ENCODE results near the gene SERPIND1.

DNA sequence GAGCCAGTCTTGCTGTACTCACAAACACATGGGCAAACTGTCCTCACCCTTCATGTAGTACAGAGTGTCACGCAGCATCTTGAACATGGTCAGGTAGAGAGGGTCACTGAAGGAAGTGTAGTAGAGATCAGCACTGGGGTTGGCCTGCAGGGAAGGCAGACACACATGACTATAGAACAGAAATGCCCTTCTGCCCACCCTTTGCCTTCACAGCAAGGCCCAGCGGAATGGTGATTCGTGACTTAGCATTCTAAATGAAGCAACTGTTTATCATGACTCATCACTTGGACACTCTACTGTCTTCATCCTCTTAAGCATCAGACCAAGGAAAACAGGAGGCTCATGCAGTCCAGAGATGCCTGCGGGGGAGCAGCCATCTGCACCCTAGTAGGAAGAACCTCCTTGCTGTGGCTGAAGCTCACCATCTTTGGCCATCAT is 33.4 kb downstream of the SERPIND1 start:
- TF ChIP-seq, protein P1, sequence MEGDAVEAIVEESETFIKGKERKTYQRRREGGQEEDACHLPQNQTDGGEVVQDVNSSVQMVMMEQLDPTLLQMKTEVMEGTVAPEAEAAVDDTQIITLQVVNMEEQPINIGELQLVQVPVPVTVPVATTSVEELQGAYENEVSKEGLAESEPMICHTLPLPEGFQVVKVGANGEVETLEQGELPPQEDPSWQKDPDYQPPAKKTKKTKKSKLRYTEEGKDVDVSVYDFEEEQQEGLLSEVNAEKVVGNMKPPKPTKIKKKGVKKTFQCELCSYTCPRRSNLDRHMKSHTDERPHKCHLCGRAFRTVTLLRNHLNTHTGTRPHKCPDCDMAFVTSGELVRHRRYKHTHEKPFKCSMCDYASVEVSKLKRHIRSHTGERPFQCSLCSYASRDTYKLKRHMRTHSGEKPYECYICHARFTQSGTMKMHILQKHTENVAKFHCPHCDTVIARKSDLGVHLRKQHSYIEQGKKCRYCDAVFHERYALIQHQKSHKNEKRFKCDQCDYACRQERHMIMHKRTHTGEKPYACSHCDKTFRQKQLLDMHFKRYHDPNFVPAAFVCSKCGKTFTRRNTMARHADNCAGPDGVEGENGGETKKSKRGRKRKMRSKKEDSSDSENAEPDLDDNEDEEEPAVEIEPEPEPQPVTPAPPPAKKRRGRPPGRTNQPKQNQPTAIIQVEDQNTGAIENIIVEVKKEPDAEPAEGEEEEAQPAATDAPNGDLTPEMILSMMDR (IDR thresholded peaks at IDR 0.05) = no peak
- TF ChIP-seq POLR2A (IDR thresholded peaks at IDR 0.05) = no peak

Data from prostate gland (tissue), 2 donors.